HepG2 (cell line): Measurements from ENCODE around the gene FARSB. TPM values are rescaled to one million over a fixed set of nuclear protein-coding genes. Genes with fewer than 3 reads are reported as not detected.

Experiments used
- ATAC-seq: fragments of 200-7000 bp; cut with Tn5 transposase; 3 replicates; pipeline ENCODE4 v1.9.1; 2020; ENCODE audit warnings: mild to moderate bottlenecking, moderate library complexity
- BruUV-seq: library from RNA; stranded (reverse); fragments of 400-500 nt; replicated peaks from 2 replicates; lab custom pipeline; 2021; lab: Mats Ljungman, UMichigan
- CTCF ChIA-PET: fragments of 300-600 bp; formaldehyde crosslinking; extraction: SDS; loops from one replicate; lab custom pipeline; 2021; ENCODE audit warnings: low total read pairs, inconsistent platforms, low intra/inter-chr PET ratio; lab: Yijun Ruan, JAX
- POLR2A ChIA-PET: fragments of 350-600 bp; sonication (Branson Sonifier 250); formaldehyde crosslinking; loops from one replicate; lab custom pipeline; 2020; ENCODE audit warnings: antibody characterized with exemption, inconsistent platforms; lab: Yijun Ruan, JAX
- DNase-seq: peaks from one replicate; pipeline ENCODE4 v3.0.0-alpha.2; 2015; ENCODE audit warnings: low spot score
- FAIRE-seq: peaks from 3 replicates; lab custom pipeline; 2011; peaks lifted over from hg19 to GRCh38; lab: Jason Lieb, UNC
- H2AFZ ChIP-seq: one replicate; pipeline ENCODE4 v1.6.1; 2011; ENCODE audit warnings: low read length, inconsistent platforms
- H3K27ac ChIP-seq: fragments of 300-600 bp; 3 replicates; pipeline ENCODE4 v1.8.0; 2011; ENCODE audit warnings: mixed run types, mild to moderate bottlenecking, mixed read lengths, low read length, inconsistent platforms; ENCODE audit not compliant: insufficient read depth; ENCODE audit errors: extremely low read length
- H3K27me3 ChIP-seq, 2 experiments: fragments of 200-600 bp in 1 of 2; 2 replicates in 1 of 2; 3 replicates in 1 of 2; pipeline versions ENCODE4 v1.6.0 to v1.8.0; 2011; ENCODE audit warnings: low read length in 2 of 2, mild to moderate bottlenecking in 2 of 2, moderate library complexity in 2 of 2, inconsistent platforms in 1 of 2; ENCODE audit not compliant: insufficient read depth in 2 of 2, control insufficient read depth in 1 of 2
- H3K36me3 ChIP-seq, 2 experiments: fragments of 200-600 bp in 1 of 2; replicated peaks in 1 of 2; 2 replicates in 1 of 2; 3 replicates in 1 of 2; pipeline versions ENCODE4 v1.5.1 to v1.8.0; 2011; ENCODE audit warnings: low read length in 2 of 2, inconsistent platforms in 1 of 2; ENCODE audit not compliant: insufficient read depth in 2 of 2, control insufficient read depth in 1 of 2
- H3K4me1 ChIP-seq: 2 replicates; pipeline ENCODE4 v1.5.1; 2012; ENCODE audit warnings: low read length, inconsistent platforms; ENCODE audit not compliant: insufficient read depth
- H3K4me2 ChIP-seq: 2 replicates; pipeline ENCODE4 v1.6.0; 2011; ENCODE audit warnings: low read depth, low read length, inconsistent platforms
- H3K4me3 ChIP-seq, 3 experiments: fragments of 200-600 bp in 1 of 3; sonication (generic), shearing (Covaris generic) in 1 of 3; replicated peaks in 1 of 3; 2 replicates each; pipeline ENCODE4 v1.5.1; 2011 to 2016; ENCODE audit warnings: low read length in 3 of 3, inconsistent platforms in 2 of 3, low read depth in 2 of 3, mild to moderate bottlenecking in 2 of 3, control low read depth in 1 of 3, mixed read lengths in 1 of 3; ENCODE audit not compliant: insufficient read depth in 1 of 3
- H3K79me2 ChIP-seq: one replicate; pipeline ENCODE4 v1.6.1; 2011; ENCODE audit warnings: low read length, inconsistent platforms; ENCODE audit not compliant: insufficient read depth
- H3K9ac ChIP-seq: 2 replicates; pipeline ENCODE4 v1.6.0; 2011; ENCODE audit warnings: mild to moderate bottlenecking, low read depth, low read length, inconsistent platforms; ENCODE audit not compliant: insufficient read depth
- H3K9me3 ChIP-seq: 2 replicates; pipeline ENCODE4 v1.5.1; 2012; ENCODE audit warnings: mild to moderate bottlenecking, low read length
- H4K20me1 ChIP-seq: 2 replicates; pipeline ENCODE4 v1.6.0; 2011; ENCODE audit warnings: inconsistent platforms, mild to moderate bottlenecking, low read length, moderate library complexity; ENCODE audit not compliant: insufficient read depth
- ADNP ChIP-seq: sonication (generic); formaldehyde crosslinking; IDR thresholded peaks from 2 replicates; pipeline ENCODE4 v1.4.0; 2020; ENCODE audit warnings: missing genetic modification reagents
- IRX3 ChIP-seq: sonication (generic); formaldehyde crosslinking; IDR thresholded peaks from 2 replicates; pipeline ENCODE4 v1.8.1; 2023; ENCODE audit warnings: mild to moderate bottlenecking, low read depth, missing genetic modification reagents, borderline replicate concordance
- SRF ChIP-seq: IDR thresholded peaks from 2 replicates; pipeline ENCODE4 v1.6.1; 2011; ENCODE audit warnings: mild to moderate bottlenecking, low read depth, low read length, moderate library complexity
- ZBTB25 ChIP-seq: IDR thresholded peaks from 2 replicates; pipeline ENCODE4 v1.6.1; 2018; ENCODE audit warnings: missing genetic modification reagents
- ZNF362 ChIP-seq: sonication (generic); formaldehyde crosslinking; IDR thresholded peaks from 2 replicates; pipeline ENCODE4 v1.4.0; 2020; ENCODE audit warnings: missing genetic modification reagents, mild to moderate bottlenecking, borderline replicate concordance
- ZSCAN21 ChIP-seq: sonication (generic); formaldehyde crosslinking; IDR thresholded peaks from 2 replicates; pipeline ENCODE4 v1.8.0; 2022; ENCODE audit warnings: mild to moderate bottlenecking, missing genetic modification reagents, moderate library complexity, borderline replicate concordance
- WGBS: methylation state at CpG from one replicate; pipeline ENCODE4 v1.1.6; 2017; ENCODE audit warnings: low lambda C conversion rate; 5-methylcytosine and 5-hydroxymethylcytosine counted together
- in situ Hi-C: cut with HindIII; loops from 2 replicates; pipeline ENCODE4 v1.10.0; 2017; ENCODE audit warnings: low pct_unique_long_range_greater_than_20kb; ENCODE audit not compliant: extremely low pct_ligation_motif_present
- intact Hi-C: fragments of 100-400 bp; cut with micrococcal nuclease; formaldehyde crosslinking; loops from one replicate; pipeline ENCODE4 v1.10.0; 2022; ENCODE audit not compliant: unreplicated experiment
- polyA plus RNA-seq, 8 experiments: library from polyadenylated mRNA; depleted of rRNA in 3 of 8; stranded (reverse) in 7 of 8; unstranded in 1 of 8; fragments of >200 nt; fragmentation: Illumina TruSeq in 4 of 8; extraction: Trizol in 4 of 8; gene quantifications; 2 replicates each; pipeline versions ENCODE4 v1.2.1 to v1.2.3, GENCODE V29; 2011 to 2016; ENCODE audit warnings: low read depth in 4 of 8, missing spikeins in 1 of 8, mixed read lengths in 1 of 8; ENCODE audit not compliant: insufficient read depth in 1 of 8
- total RNA-seq, 5 experiments: library from RNA; depleted of rRNA; stranded (reverse); fragments of >200 nt; fragmentation: Illumina TruSeq; extraction: Trizol; gene quantifications; 2 replicates each; pipeline ENCODE4 v1.2.3, GENCODE V29; 2016; ENCODE audit warnings: low read depth in 1 of 5
- TF ChIP-seq, protein P1 (sequence below): sonication (generic); formaldehyde crosslinking; IDR thresholded peaks from 2 replicates; pipeline ENCODE4 v1.5.0; 2020; ENCODE audit warnings: mild to moderate bottlenecking, missing genetic modification reagents
- TF ChIP-seq, protein P2 (sequence below): sonication (generic); formaldehyde crosslinking; IDR thresholded peaks from 2 replicates; pipeline ENCODE4 v1.8.0; 2022; ENCODE audit warnings: mild to moderate bottlenecking, missing genetic modification reagents, borderline replicate concordance

The FARSB gene
- total and polyA plus RNA-seq, 2 of the 13 experiments (the other 11 are each of a cell fraction or from before 2014, with no cell fraction given) = 23.3 to 45.9 TPM

DNA sequence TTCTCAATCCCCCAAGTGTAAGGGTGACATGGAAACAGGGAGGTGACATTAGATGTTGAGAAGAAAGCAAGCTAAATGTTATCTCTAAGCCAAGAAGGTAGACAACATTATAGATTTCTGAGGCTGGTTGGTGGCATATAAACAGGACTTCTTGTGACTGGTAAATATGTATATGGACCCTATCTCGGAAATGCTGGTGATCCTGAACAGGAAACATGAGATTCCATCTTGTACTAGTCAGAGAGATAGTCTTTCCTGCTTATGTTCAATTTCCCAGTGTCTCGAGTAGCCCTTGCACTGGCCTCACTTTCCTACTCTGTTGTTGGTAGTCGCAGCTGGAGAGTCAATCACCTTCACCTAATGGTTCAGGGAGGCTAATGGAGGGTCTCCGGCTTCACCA lies 42.4 kb upstream of the FARSB start:
- in situ Hi-C loops (loop anchor here (25.0 kb wide), 1 partner anchor 389 kb away; no protein-coding TSS in a partner anchor), intact Hi-C loops (no loop called here)
- no peak overlapping the region for H2AFZ ChIP-seq
- no peak overlapping the region for H3K27ac ChIP-seq
- DNase-seq = no peak
- no peak overlapping the region for H3K4me2 ChIP-seq
- no peak overlapping the region for H3K9ac ChIP-seq
- H3K79me2 ChIP-seq = no peaks in the 10 kb centered on the region
- no peak for FAIRE-seq
- CTCF ChIA-PET = no interaction called here
- 92% methylated on average over 4 of the region's 4 CpGs for WGBS
- H4K20me1 ChIP-seq = no peaks in the 10 kb centered on the region
- POLR2A ChIA-PET = no interaction called here
- no peaks in the 10 kb centered on the region for H3K4me1 ChIP-seq
- H3K9me3 ChIP-seq = no peaks in the 10 kb centered on the region
- no peak overlapping the region for H3K4me3 ChIP-seq
- no peak for ATAC-seq
- H3K27me3 ChIP-seq = no peaks in the 10 kb centered on the region
- TF ChIP-seq, protein P1, sequence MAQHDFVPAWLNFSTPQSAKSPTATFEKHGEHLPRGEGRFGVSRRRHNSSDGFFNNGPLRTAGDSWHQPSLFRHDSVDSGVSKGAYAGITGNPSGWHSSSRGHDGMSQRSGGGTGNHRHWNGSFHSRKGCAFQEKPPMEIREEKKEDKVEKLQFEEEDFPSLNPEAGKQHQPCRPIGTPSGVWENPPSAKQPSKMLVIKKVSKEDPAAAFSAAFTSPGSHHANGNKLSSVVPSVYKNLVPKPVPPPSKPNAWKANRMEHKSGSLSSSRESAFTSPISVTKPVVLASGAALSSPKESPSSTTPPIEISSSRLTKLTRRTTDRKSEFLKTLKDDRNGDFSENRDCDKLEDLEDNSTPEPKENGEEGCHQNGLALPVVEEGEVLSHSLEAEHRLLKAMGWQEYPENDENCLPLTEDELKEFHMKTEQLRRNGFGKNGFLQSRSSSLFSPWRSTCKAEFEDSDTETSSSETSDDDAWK = no peak
- no peak for TF ChIP-seq ZSCAN21 (CRISPR knock-in tag)
- TF ChIP-seq IRX3 (CRISPR knock-in tag) = no peak
- TF ChIP-seq ADNP (CRISPR knock-in tag) = no peak
- TF ChIP-seq ZBTB25 (CRISPR knock-in tag) = no peak
- no peak for TF ChIP-seq ZNF362 (CRISPR knock-in tag)
- TF ChIP-seq, protein P2, sequence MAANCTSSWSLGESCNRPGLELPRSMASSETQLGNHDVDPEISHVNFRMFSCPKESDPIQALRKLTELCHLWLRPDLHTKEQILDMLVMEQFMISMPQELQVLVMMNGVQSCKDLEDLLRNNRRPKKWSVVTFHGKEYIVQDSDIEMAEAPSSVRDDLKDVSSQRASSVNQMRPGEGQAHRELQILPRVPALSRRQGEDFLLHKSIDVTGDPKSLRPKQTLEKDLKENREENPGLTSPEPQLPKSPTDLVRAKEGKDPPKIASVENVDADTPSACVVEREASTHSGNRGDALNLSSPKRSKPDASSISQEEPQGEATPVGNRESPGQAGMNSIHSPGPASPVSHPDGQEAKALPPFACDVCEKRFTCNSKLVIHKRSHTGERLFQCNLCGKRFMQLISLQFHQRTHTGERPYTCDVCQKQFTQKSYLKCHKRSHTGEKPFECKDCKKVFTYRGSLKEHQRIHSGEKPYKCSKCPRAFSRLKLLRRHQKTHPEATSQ (CRISPR knock-in tag) = no peak
- no peak for TF ChIP-seq SRF
- BruUV-seq = no TSS peak
- H3K36me3 ChIP-seq = no peaks in the 10 kb centered on the region; a peak in 1 of 5 replicates
